Fibroblast of the aortic adventitia (primary cell): ENCODE data around the gene CPA5. TPM values are rescaled to one million over a fixed set of nuclear protein-coding genes. Genes with fewer than 3 reads are reported as not detected.

ENCODE experiments used
- DNase-seq: peaks from one replicate; pipeline ENCODE4 v3.0.0-alpha.2; 2010; ENCODE audit warnings: low read depth
- H3K4me3 ChIP-seq: 2 replicates; pipeline ENCODE4 v1.5.1; 2011; ENCODE audit warnings: low read depth, mild to moderate bottlenecking, control low read depth, low read length, moderate library complexity
- total RNA-seq: library from RNA; depleted of rRNA; stranded (reverse); fragments of >200 nt; gene quantifications from 2 replicates; pipeline ENCODE4 v1.2.3, GENCODE V29; 2012; ENCODE audit warnings: low replicate concordance
- TF ChIP-seq, protein P1 (sequence below): IDR thresholded peaks from 2 replicates; pipeline ENCODE4 v1.5.1; 2011; ENCODE audit warnings: mild to moderate bottlenecking, low read length, control low read depth, inconsistent platforms; ENCODE audit not compliant: insufficient read depth

The CPA5 gene
- total RNA-seq, 1 donor, result 0.09 TPM

DNA sequence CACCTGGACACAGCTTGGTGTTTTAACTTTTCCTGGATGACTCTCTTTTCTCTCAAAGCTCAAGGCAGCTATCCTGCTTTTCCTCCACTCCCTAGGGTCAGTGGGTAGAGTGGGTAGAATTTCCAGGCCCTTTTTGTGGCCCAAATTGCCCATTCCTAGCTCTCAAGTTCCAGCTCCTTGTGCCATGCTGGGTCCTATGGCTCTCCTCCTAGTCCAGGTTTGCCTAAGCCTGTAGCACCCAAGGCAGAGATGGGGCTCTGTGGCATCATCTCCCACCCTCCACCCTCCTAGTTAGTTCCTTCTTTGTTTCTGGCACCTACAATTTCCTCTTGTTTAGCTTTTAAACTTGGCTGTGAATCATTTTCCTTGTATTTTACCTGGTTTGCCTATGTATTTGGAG lies 42.0 kb upstream of the CPA5 start:
- TF ChIP-seq, protein P1, sequence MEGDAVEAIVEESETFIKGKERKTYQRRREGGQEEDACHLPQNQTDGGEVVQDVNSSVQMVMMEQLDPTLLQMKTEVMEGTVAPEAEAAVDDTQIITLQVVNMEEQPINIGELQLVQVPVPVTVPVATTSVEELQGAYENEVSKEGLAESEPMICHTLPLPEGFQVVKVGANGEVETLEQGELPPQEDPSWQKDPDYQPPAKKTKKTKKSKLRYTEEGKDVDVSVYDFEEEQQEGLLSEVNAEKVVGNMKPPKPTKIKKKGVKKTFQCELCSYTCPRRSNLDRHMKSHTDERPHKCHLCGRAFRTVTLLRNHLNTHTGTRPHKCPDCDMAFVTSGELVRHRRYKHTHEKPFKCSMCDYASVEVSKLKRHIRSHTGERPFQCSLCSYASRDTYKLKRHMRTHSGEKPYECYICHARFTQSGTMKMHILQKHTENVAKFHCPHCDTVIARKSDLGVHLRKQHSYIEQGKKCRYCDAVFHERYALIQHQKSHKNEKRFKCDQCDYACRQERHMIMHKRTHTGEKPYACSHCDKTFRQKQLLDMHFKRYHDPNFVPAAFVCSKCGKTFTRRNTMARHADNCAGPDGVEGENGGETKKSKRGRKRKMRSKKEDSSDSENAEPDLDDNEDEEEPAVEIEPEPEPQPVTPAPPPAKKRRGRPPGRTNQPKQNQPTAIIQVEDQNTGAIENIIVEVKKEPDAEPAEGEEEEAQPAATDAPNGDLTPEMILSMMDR, result no peak

DNA sequence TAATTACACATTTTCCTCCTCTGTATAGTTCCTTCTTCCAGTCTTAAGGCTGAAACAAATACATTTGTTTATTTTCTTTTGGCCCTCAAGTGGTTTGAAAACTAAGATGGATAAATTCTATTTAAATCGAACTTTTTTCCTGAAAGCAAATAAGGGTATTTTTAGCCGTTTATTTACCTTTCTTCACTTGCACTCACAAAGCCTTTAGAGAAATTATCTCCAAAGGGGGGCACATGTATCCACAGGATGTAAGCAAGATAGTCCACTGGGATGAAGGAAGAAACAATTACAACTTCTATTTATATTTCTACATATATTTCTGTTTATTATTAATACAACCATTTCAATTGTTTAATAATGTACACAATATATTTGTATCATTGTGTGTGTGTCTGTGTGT lies 41.5 kb upstream of the CPA5 start:
- DNase-seq, result no peak
- no peak overlapping the region for H3K4me3 ChIP-seq
- TF ChIP-seq, protein P1, result no peak

More for the DNA sequence above, 42.0 kb upstream of the CPA5 start:
- no peak overlapping the region for H3K4me3 ChIP-seq
- no peak for DNase-seq

DNA sequence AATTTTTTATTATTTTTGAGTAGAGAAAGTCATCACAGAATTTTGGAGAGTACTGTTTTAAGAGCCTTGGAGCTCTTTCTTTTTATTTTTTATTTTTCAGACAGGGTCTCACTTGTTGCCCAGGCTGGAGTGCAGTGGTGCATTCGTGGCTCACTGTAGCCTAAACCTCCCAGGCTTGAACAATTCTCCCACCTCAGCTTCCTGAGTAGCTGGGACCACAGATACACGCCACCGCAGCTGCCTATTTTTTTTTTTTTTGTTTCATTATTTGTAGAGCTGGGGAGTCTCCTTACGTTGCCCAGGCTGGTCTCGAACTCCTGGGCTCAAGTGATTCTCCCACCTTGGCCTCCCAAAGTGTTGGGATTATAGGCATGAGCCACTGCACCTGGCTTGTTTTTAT lies 41.1 kb upstream of the CPA5 start:
- TF ChIP-seq, protein P1, result no peak
- no peak for DNase-seq
- H3K4me3 ChIP-seq, result no peak overlapping the region

DNA sequence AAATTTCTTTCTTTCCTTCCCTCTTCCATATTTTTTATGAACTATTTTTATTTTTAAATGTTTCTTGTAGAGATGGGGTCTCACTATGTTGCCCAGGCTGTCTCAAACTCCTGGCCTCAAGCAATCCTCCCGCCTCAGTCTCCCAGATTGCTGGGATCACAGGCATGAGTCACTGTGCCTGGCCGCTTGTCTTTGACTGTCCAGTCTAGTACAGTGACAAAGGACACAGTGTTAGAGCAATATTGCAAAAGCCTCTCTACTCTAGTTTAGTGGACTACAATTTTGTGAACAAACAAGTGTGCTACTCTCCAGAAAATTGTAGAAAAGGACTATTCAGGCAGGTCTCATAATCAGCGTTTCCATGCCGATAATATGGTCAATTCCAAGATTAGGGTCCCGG lies 40.6 kb upstream of the CPA5 start:
- no peak overlapping the region for H3K4me3 ChIP-seq
- TF ChIP-seq, protein P1, result no peak
- DNase-seq, result no peak

DNA sequence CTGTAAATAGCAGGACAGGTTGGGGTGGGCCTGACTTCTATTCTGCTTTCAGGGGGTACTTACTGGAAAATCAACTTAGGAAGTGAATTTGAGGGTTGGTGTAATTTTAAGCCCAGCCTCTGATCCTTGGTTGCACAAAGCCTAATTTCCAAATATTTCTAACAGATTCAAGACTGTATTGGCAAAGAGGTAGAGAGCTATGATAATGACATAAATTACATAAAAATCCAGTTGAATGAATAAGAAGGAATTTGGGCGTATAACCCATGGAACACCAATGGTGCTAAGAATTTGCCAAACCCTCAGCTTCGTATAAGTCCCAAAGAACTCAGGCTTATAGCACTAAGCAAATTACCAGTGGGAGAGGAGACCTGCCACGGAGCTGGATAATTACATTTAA lies 39.7 kb upstream of the CPA5 start:
- H3K4me3 ChIP-seq, result no peak overlapping the region
- no peak for DNase-seq
- TF ChIP-seq, protein P1, result no peak

DNA sequence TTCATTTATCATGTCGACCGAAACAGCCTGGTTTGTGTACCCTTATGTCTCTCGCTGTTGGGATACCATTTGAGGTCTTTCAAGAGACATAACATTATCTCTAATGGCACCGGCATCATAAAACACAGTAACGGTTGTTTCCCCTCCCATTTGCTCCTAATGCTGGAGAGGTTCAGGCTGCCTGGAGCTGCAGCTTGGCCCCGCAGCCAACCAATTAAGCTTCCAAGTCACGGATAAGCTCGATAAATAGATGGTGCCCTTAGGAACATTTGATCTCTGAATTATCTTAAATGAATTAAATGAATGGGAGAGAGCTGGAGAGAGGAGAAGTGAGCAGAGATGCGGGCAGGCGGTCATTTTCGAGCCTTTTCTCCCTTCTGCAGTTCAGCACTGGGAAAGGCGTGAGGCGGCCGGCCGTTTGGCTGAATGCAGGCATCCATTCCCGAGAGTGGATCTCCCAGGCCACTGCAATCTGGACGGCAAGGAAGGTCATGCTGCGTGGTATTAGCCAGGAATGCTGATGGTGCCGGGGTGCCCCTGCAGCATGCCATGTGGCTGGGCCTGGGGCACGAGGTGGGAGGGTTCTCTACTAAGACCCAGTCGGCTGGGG lies 39.1 kb upstream of the CPA5 start:
- no peak for DNase-seq
- H3K4me3 ChIP-seq, result no peak overlapping the region
- TF ChIP-seq, protein P1, result no peak

DNA sequence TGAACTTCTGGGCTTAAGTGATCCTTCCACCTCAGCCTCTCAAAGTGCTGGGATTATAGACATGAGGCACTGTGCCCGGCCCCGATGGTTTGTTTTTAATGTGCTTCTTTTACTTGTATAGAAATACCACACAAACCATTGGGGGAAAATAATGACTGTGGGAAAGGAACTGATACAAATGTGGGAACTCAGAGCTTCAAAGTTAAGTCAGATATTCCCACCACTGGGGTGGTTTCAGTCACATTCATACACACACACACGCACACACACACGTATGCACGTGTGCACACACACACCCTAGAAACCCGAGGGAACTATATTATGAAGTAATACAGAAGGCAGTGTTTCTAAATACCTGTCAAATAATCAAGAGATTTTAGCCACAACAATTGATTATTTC lies 34.6 kb upstream of the CPA5 start:
- DNase-seq, result no peak
- H3K4me3 ChIP-seq, result no peak overlapping the region
- TF ChIP-seq, protein P1, result no peak
